ENCODE results near the gene ST8SIA2.

The ST8SIA2 gene

GRCh38 chr15:92480361-92480760 lies 86.7 kb downstream of the ST8SIA2 start (continued):
- TF ChIP-seq ZNF23 (tag by site-specific recombination; IDR thresholded peaks at IDR 0.05; ENCODE audit: borderline replicate concordance) (no peak), GLI2 (tag by site-specific recombination; IDR thresholded peaks at IDR 0.05; ENCODE audit: borderline replicate concordance, low read depth) (no peak), ZBTB11 (tag by site-specific recombination; conservative IDR thresholded peaks at IDR 0.05; ENCODE audit: low read depth) (no peak)

GRCh38 chr15:92485441-92485840 lies 91.8 kb downstream of the ST8SIA2 start:
- TF ChIP-seq ZBTB7A (tag by site-specific recombination; IDR thresholded peaks at IDR 0.05; ENCODE audit: low read depth): no peak
- TF ChIP-seq ZNF274 (IDR thresholded peaks at IDR 0.05; ENCODE audit: low read length): no peak
- TF ChIP-seq ZNF274 (tag by site-specific recombination; IDR thresholded peaks at IDR 0.05; ENCODE audit: borderline replicate concordance): no peak
- no peak for TF ChIP-seq ZNF544 (tag by site-specific recombination; IDR thresholded peaks at IDR 0.05)
- no peak for TF ChIP-seq ZNF510 (tag by site-specific recombination; IDR thresholded peaks at IDR 0.05; ENCODE audit: insufficient replicate concordance)
- no peak for TF ChIP-seq ZNF670 (tag by site-specific recombination; IDR thresholded peaks at IDR 0.05; ENCODE audit: low read depth)
- no peak for TF ChIP-seq ZNF518A (tag by site-specific recombination; conservative IDR thresholded peaks at IDR 0.05; ENCODE audit: low read depth)
- no peak for TF ChIP-seq ZNF701 (tag by site-specific recombination; IDR thresholded peaks at IDR 0.05)
- no peak for TF ChIP-seq EGR2 (tag by site-specific recombination; IDR thresholded peaks at IDR 0.05; ENCODE audit: low read depth)
- no peak for TF ChIP-seq HOXD13 (CRISPR knock-in tag; IDR thresholded peaks at IDR 0.05; ENCODE audit: borderline replicate concordance)
- no peak for TF ChIP-seq KLF9 (tag by site-specific recombination; IDR thresholded peaks at IDR 0.05; ENCODE audit: low read depth)
- ChIA-PET POLR2A (no interaction called here), CTCF (interaction anchor here (1.1 kb wide), 1 partner anchor 25 kb away, joined by 3 read pairs; no protein-coding TSS in a partner anchor)
- no peaks in the 10 kb centered on the region for H3K9me3 ChIP-seq (ENCODE audit: control insufficient read depth, insufficient read depth, low read depth, low read length)
- H3K4me1 ChIP-seq (ENCODE audit: control insufficient read depth, insufficient read depth, low read length): no peaks in the 10 kb centered on the region
- no peaks in the 10 kb centered on the region for H3K36me3 ChIP-seq (ENCODE audit: control insufficient read depth in 2 of 2, insufficient read depth in 1 of 2, low read length in 2 of 2)
- H3K27ac ChIP-seq (ENCODE audit: extremely low read depth, low read depth, low read length): no peak overlapping the region
- H3K4me3 ChIP-seq (ENCODE audit: low read depth, low read length): no peak overlapping the region

- no peaks in the 10 kb centered on the region for H3K9me3 ChIP-seq (ENCODE audit: control insufficient read depth, insufficient read depth, low read depth, low read length)
- TF ChIP-seq KLF9 (tag by site-specific recombination; IDR thresholded peaks at IDR 0.05; ENCODE audit: low read depth) (no peak), ZNF544 (tag by site-specific recombination; IDR thresholded peaks at IDR 0.05) (no peak), BCL11B (tag by site-specific recombination; IDR thresholded peaks at IDR 0.05; ENCODE audit: low read depth) (no peak), ZNF76 (tag by site-specific recombination; IDR thresholded peaks at IDR 0.05; ENCODE audit: borderline replicate concordance, low read depth) (no peak), ZNF391 (tag by site-specific recombination; IDR thresholded peaks at IDR 0.05; ENCODE audit: borderline replicate concordance, low read depth) (no peak), BCL11A (tag by site-specific recombination; IDR thresholded peaks at IDR 0.05; ENCODE audit: low read depth) (no peak), ZNF701 (tag by site-specific recombination; IDR thresholded peaks at IDR 0.05) (no peak), KLF16 (tag by site-specific recombination; IDR thresholded peaks at IDR 0.05) (no peak), ZNF404 (tag by site-specific recombination; IDR thresholded peaks at IDR 0.05) (no peak), YY1 (tag by site-specific recombination; IDR thresholded peaks at IDR 0.05) (no peak), YY2 (tag by site-specific recombination; IDR thresholded peaks at IDR 0.05) (no peak), ZNF548 (tag by site-specific recombination; IDR thresholded peaks at IDR 0.05) (no peak)
- H3K36me3 ChIP-seq (ENCODE audit: control insufficient read depth in 2 of 2, insufficient read depth in 1 of 2, low read length in 2 of 2): no peaks in the 10 kb centered on the region
- ChIA-PET CTCF (interaction anchor here (0.6 kb wide), 1 partner anchor 199 kb away, joined by 3 read pairs; no protein-coding TSS in a partner anchor), POLR2A (no interaction called here)
- H3K27ac ChIP-seq (ENCODE audit: extremely low read depth, low read depth, low read length): no peak overlapping the region
- H3K4me3 ChIP-seq (ENCODE audit: low read depth, low read length): no peak overlapping the region
- H3K4me1 ChIP-seq (ENCODE audit: control insufficient read depth, insufficient read depth, low read length): no peaks in the 10 kb centered on the region
Observed at GRCh38 chr15:92492551-92493115, 99.0 kb downstream of the ST8SIA2 start.
